Spleen (tissue), 7 donors: ENCODE data around the gene FSTL4.

Experiments
- CTCF ChIP-seq, 11 experiments: fragments of 200-600 bp in 7 of 11; fragments of 450-650 bp in 4 of 11; sonication (generic) in 4 of 11; IDR thresholded peaks in 8 of 11; conservative IDR thresholded peaks in 3 of 11; 1 replicate in 7 of 11; 2 replicates in 4 of 11; pipeline versions ENCODE4 v1.4.0 to v1.8.0; 2016 to 2021; ENCODE audit warnings: antibody characterized with exemption in 11 of 11, inconsistent platforms in 4 of 11, mild to moderate bottlenecking in 1 of 11
- POLR2A ChIP-seq, 3 donors: fragments of 450-650 bp; IDR thresholded peaks; one replicate each; pipeline ENCODE4 v1.5.1; 2017; ENCODE audit warnings: antibody characterized with exemption in 3 of 3, mild to moderate bottlenecking in 1 of 3
- donor health status: DM: no; HTN: no; CAD: no; lungs with moderate emphysema.
- donor health status: DM: no; HTN: no; CAD: no.
- donor health status: DM: no; HTN: no; CAD: no.

GRCh38 chr5:133396814-133397213, 215.5 kb downstream of the FSTL4 start:
- TF ChIP-seq CTCF (IDR thresholded peaks at IDR 0.05 in 8 of 11, conservative IDR thresholded peaks at IDR 0.05 in 3 of 11) (no peak), POLR2A (IDR thresholded peaks at IDR 0.05) (no peak)
